MM.1S (cell line): ENCODE measurements around the gene MINK1.

Source experiments
- CTCF ChIP-seq: fragments of 300-600 bp; sonication (generic); IDR thresholded peaks from 2 replicates; pipeline ENCODE4 v1.5.1; 2016; ENCODE audit warnings: antibody characterized with exemption, low read length, mixed read lengths
- EZH2phosphoT487 ChIP-seq: fragments of 300-600 bp; sonication (generic); IDR thresholded peaks from 2 replicates; pipeline ENCODE4 v1.6.1; 2018; ENCODE audit warnings: antibody characterized with exemption, low read length

- TF ChIP-seq CTCF (no peak), EZH2phosphoT487 (no peak)
Observed at GRCh38 chr17:4789701-4789950, 43.5 kb upstream of the MINK1 start.
